HG03342 (cell line): ENCODE data around the gene ZNRF1.

Experiments used
- ATAC-seq: cut with Tn5 transposase; IDR thresholded peaks from one replicate; pipeline ENCODE4 v1.9.1; 2021; ENCODE audit warnings: mild to moderate bottlenecking, moderate library complexity; ENCODE audit not compliant: unreplicated experiment

ZNRF1 gene

GRCh38 chr16:75095204-75095621, 96.4 kb downstream of the ZNRF1 start:
- ATAC-seq = no peak

- ATAC-seq = no peak
Measured at GRCh38 chr16:75096656-75097055, 97.8 kb downstream of the ZNRF1 start.

- no peak for ATAC-seq
Measured at GRCh38 chr16:75097191-75097761, 98.5 kb downstream of the ZNRF1 start.

- peak; percentile 63 for ATAC-seq
Measured at GRCh38 chr16:75097941-75098901, 99.4 kb downstream of the ZNRF1 start.

GRCh38 chr16:75099075-75099667, 100.3 kb downstream of the ZNRF1 start:
- ATAC-seq = no peak

- ATAC-seq = no peak
Measured at GRCh38 chr16:75099738-75100602, 101.1 kb downstream of the ZNRF1 start.

- ATAC-seq = no peak
Measured at GRCh38 chr16:75100603-75100990, 101.8 kb downstream of the ZNRF1 start.

GRCh38 chr16:75101635-75102034, 102.8 kb downstream of the ZNRF1 start:
- ATAC-seq = no peak

- ATAC-seq = no peak
Measured at GRCh38 chr16:75102595-75102994, 103.8 kb downstream of the ZNRF1 start.

GRCh38 chr16:75103994-75104393, 105.2 kb downstream of the ZNRF1 start:
- ATAC-seq = no peak

GRCh38 chr16:75104836-75105235, 106.0 kb downstream of the ZNRF1 start:
- no peak for ATAC-seq

GRCh38 chr16:75105306-75106061, 106.7 kb downstream of the ZNRF1 start:
- ATAC-seq = no peak

- ATAC-seq = no peak
Measured at GRCh38 chr16:75106351-75107274, 107.8 kb downstream of the ZNRF1 start.

- no peak for ATAC-seq
Measured at GRCh38 chr16:75107505-75107904, 108.7 kb downstream of the ZNRF1 start.

GRCh38 chr16:75108792-75109731, 110.2 kb downstream of the ZNRF1 start:
- no peak for ATAC-seq

GRCh38 chr16:75109732-75110243, 111.0 kb downstream of the ZNRF1 start:
- ATAC-seq = no peak

- ATAC-seq = peak; percentile 56
Measured at GRCh38 chr16:75110637-75111513, 112.1 kb downstream of the ZNRF1 start.
